Duodenal mucosa (tissue), 2 donors: Measurements from ENCODE around the gene SLC5A6.

ENCODE experiments used
- H3K27ac ChIP-seq: one replicate; pipeline ENCODE4 v1.7.0; 2013; ENCODE audit warnings: low read depth, low read length
- H3K27me3 ChIP-seq, 2 donors: one replicate each; pipeline ENCODE4 v1.7.0; 2013; ENCODE audit warnings: low read length in 2 of 2, control low read depth in 1 of 2; ENCODE audit not compliant: insufficient read depth in 2 of 2, control insufficient read depth in 1 of 2
- H3K36me3 ChIP-seq, 2 donors: one replicate each; pipeline ENCODE4 v1.7.0; 2013; ENCODE audit warnings: low read length in 2 of 2, control low read depth in 1 of 2; ENCODE audit not compliant: insufficient read depth in 2 of 2, control insufficient read depth in 1 of 2
- H3K4me1 ChIP-seq, 2 donors: one replicate each; pipeline ENCODE4 v1.7.0; 2013; ENCODE audit warnings: low read length in 2 of 2, control low read depth in 1 of 2; ENCODE audit not compliant: insufficient read depth in 2 of 2, control insufficient read depth in 1 of 2
- H3K4me3 ChIP-seq, 2 donors: one replicate each; pipeline ENCODE4 v1.7.0; 2013; ENCODE audit warnings: low read length in 2 of 2, low read depth in 1 of 2
- H3K9ac ChIP-seq, 2 donors: one replicate each; pipeline ENCODE4 v1.7.0; 2013; ENCODE audit warnings: low read length in 2 of 2, low read depth in 1 of 2
- H3K9me3 ChIP-seq, 2 donors: one replicate each; pipeline ENCODE4 v1.7.0; 2013; ENCODE audit warnings: low read length in 2 of 2, control low read depth in 1 of 2; ENCODE audit not compliant: control insufficient read depth in 1 of 2

Gene SLC5A6

DNA sequence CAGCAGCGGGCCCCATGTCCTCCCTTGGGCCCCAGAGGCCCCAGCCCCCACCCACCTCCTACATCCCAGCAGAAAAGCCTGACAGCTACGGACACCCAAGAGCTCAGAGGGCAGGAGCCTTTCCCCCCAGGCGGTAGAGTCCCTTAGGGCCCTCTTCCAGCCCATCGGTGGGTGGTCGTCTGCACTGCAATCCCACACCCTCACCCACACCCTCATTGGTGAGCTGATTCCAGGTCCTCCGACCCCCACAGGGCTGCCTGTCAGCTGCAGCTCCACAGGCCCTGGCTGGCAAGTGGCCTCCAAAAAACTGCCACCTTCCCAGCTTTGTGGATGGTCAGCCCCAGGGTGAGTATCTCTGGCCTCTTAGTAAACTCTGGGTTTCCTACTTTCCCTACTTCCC lies 52.8 kb downstream of the SLC5A6 start:
- Histone ChIP-seq H3K27ac (no peak overlapping the region), H3K27me3 (no peaks in the 10 kb centered on the region), H3K4me1 (peaks cover 3 to 6% of the 10 kb centered on the region in 2 donors), H3K4me3 (no peak overlapping the region), H3K9ac (no peak overlapping the region), H3K9me3 (no peaks in the 10 kb centered on the region), H3K36me3 (no peaks in the 10 kb centered on the region)

GRCh38 chr2:27158468-27158867 lies 53.6 kb downstream of the SLC5A6 start:
- Histone ChIP-seq H3K4me3 (no peak overlapping the region), H3K36me3 (no peaks in the 10 kb centered on the region), H3K27me3 (no peaks in the 10 kb centered on the region), H3K27ac (no peak overlapping the region), H3K9me3 (no peaks in the 10 kb centered on the region), H3K9ac (no peak overlapping the region), H3K4me1 (peaks cover 3 to 6% of the 10 kb centered on the region in 2 donors)

- Histone ChIP-seq H3K9ac (no peak overlapping the region), H3K4me1 (peaks cover under 1 to 5% of the 10 kb centered on the region in 2 donors), H3K36me3 (no peaks in the 10 kb centered on the region), H3K9me3 (no peaks in the 10 kb centered on the region), H3K4me3 (no peak overlapping the region), H3K27me3 (no peaks in the 10 kb centered on the region), H3K27ac (no peak overlapping the region)
Measured at GRCh38 chr2:27155069-27155520, 57.0 kb downstream of the SLC5A6 start.

- no peaks in the 10 kb centered on the region for H3K27me3 ChIP-seq
- no peak overlapping the region for H3K4me3 ChIP-seq
- no peak overlapping the region for H3K9ac ChIP-seq
- peaks cover 5 to 6% of the 10 kb centered on the region in 2 donors for H3K4me1 ChIP-seq
- H3K36me3 ChIP-seq: no peaks in the 10 kb centered on the region
- no peak overlapping the region for H3K27ac ChIP-seq
- H3K9me3 ChIP-seq: no peaks in the 10 kb centered on the region
Measured at GRCh38 chr2:27154488-27154887, 57.6 kb downstream of the SLC5A6 start.

DNA sequence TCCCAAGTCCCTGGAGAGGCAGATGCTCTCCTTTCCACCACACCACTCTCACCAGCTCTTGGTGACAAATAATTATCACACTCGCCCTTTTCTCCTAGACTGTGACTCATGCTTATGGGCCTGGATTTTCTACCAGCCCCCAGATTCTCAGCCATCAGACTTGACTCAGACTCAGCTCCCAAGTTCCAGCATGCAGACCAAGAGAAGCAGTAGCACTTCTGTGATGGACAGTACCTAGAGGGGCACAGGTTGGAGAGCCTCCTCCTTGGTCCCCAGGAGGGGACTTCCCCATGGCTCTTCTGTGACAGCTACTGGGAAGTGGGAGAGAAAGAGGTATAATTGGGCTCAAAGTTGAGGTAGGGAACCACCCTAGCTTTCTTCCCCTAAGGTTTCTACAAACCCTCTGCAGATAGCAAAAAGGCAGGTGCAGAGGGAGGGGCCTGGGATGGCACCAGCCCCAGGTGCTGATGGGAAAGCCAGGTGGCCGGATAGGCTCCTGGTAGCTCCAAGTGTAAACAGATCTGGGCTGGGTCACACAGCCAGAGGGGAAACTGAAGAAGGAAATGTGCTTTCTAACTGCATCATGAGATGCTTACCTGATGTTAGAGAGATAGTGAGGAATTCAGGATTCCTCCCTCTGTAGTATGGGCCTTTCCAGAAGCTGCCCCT lies 59.1 kb downstream of the SLC5A6 start:
- Histone ChIP-seq H3K4me3 (no peak overlapping the region), H3K9ac (no peak overlapping the region), H3K36me3 (no peaks in the 10 kb centered on the region), H3K9me3 (no peaks in the 10 kb centered on the region), H3K27me3 (no peaks in the 10 kb centered on the region), H3K4me1 (peaks cover 5 to 6% of the 10 kb centered on the region in 2 donors), H3K27ac (no peak overlapping the region)

DNA sequence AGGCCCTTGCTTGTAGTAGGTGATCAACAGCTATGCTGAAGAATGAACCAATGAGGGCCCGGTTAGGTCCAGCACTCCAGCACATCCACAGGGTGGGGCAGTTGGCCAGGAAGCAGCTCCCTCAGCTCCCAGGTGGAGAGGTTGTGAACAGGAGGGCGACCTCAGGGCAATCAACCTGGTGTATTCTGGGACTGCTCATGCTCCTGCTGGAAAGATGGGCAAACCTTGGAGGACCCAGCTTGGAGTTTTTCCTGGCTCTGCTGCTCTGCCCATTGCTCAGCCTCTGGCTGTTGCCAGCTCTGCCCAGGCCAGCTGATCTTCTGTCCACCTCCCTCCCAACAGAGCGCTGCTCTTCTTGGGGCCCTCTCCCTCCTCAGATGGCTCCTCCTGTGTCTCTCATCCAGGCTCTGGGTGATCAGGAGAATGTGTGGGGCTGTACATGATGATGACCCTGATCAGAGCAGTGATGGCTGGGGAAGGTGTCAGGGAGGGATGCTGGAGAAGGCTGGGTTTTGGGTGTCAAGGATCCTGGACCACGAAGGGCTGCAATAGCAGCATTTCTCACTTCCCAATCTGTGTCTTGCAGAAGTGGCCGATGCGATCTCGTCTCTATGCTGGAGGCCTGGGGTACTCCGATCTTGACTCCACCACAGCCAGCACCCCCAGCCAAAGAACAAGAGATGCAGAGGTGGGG lies 59.8 kb downstream of the SLC5A6 start:
- H3K27me3 ChIP-seq: no peaks in the 10 kb centered on the region
- no peaks in the 10 kb centered on the region for H3K36me3 ChIP-seq
- H3K9me3 ChIP-seq: no peaks in the 10 kb centered on the region
- peaks cover 5 to 6% of the 10 kb centered on the region in 2 donors for H3K4me1 ChIP-seq
- no peak overlapping the region for H3K27ac ChIP-seq
- no peak overlapping the region for H3K4me3 ChIP-seq
- H3K9ac ChIP-seq: no peak overlapping the region

GRCh38 chr2:27150639-27151230 lies 61.3 kb downstream of the SLC5A6 start:
- no peak overlapping the region for H3K27ac ChIP-seq

More at GRCh38 chr2:27150639-27151230, 61.3 kb downstream of the SLC5A6 start:
- H3K9ac ChIP-seq: no peak overlapping the region
- no peak overlapping the region for H3K4me3 ChIP-seq
- no peaks in the 10 kb centered on the region for H3K27me3 ChIP-seq
- peaks cover 5 to 6% of the 10 kb centered on the region in 2 donors for H3K4me1 ChIP-seq
- no peaks in the 10 kb centered on the region for H3K36me3 ChIP-seq
- H3K9me3 ChIP-seq: no peaks in the 10 kb centered on the region
